ENCODE results near the gene TMEM51.

- no peak for TF ChIP-seq CTCF (IDR thresholded peaks at IDR 0.05; ENCODE audit: insufficient read depth, low read length, poor library complexity, severe bottlenecking)
- TF ChIP-seq EZH2phosphoT487 (conservative IDR thresholded peaks at IDR 0.05; ENCODE audit: low read length) = no peak
Measured at GRCh38 chr1:15170071-15170470, 16.5 kb downstream of the TMEM51 start.
